Parathyroid adenoma (tissue), 2 donors: ENCODE data around the gene GABRG2.

ENCODE experiments used
- H2AFZ ChIP-seq: fragments of 300-600 bp; sonication (generic); one replicate; pipeline ENCODE4 v1.7.0; 2017; ENCODE audit warnings: antibody characterized with exemption, mild to moderate bottlenecking
- H3K27ac ChIP-seq: fragments of 300-600 bp; sonication (generic); one replicate; pipeline ENCODE4 v1.7.0; 2017
- H3K27me3 ChIP-seq: fragments of 300-600 bp; sonication (generic); one replicate; pipeline ENCODE4 v1.7.0; 2017; ENCODE audit warnings: low read length; ENCODE audit not compliant: control insufficient read depth, insufficient read depth
- H3K36me3 ChIP-seq: fragments of 300-600 bp; sonication (generic); one replicate; pipeline ENCODE4 v1.7.0; 2017; ENCODE audit warnings: low read length; ENCODE audit not compliant: control insufficient read depth, insufficient read depth
- H3K4me1 ChIP-seq: fragments of 300-600 bp; sonication (generic); one replicate; pipeline ENCODE4 v1.7.0; 2017; ENCODE audit warnings: control low read depth
- H3K4me2 ChIP-seq: fragments of 300-600 bp; sonication (generic); one replicate; pipeline ENCODE4 v1.7.0; 2017; ENCODE audit warnings: low read length
- H3K4me3 ChIP-seq: fragments of 300-600 bp; sonication (generic); one replicate; pipeline ENCODE4 v1.7.0; 2017; ENCODE audit warnings: low read depth, low read length
- H3K79me2 ChIP-seq: fragments of 300-600 bp; sonication (generic); one replicate; pipeline ENCODE4 v1.7.0; 2017; ENCODE audit warnings: control low read depth
- H3K9ac ChIP-seq: fragments of 300-600 bp; sonication (generic); one replicate; pipeline ENCODE4 v1.7.0; 2017; ENCODE audit warnings: mild to moderate bottlenecking
- H3K9me3 ChIP-seq: fragments of 300-600 bp; sonication (generic); one replicate; pipeline ENCODE4 v1.7.0; 2017; ENCODE audit warnings: low read length; ENCODE audit not compliant: control insufficient read depth
- CTCF ChIP-seq: fragments of 300-600 bp; sonication (generic); IDR thresholded peaks from one replicate; pipeline ENCODE4 v1.7.0; 2017; ENCODE audit warnings: antibody characterized with exemption, mild to moderate bottlenecking
- donor health status: primary hyperparathyroidism.

GABRG2 gene

GRCh38 chr5:162128117-162128516, 60.5 kb downstream of the GABRG2 start:
- no peak overlapping the region for H3K4me2 ChIP-seq

GRCh38 chr5:162132348-162132747, 64.8 kb downstream of the GABRG2 start:
- TF ChIP-seq CTCF: no peak
- Histone ChIP-seq H3K79me2 (no peaks in the 10 kb centered on the region), H3K9me3 (no peaks in the 10 kb centered on the region), H3K4me3 (no peak overlapping the region), H2AFZ (no peak overlapping the region), H3K9ac (no peak overlapping the region), H3K27me3 (no peaks in the 10 kb centered on the region), H3K4me1 (no peaks in the 10 kb centered on the region), H3K4me2 (no peak overlapping the region), H3K27ac (no peak overlapping the region), H3K36me3 (no peaks in the 10 kb centered on the region)

More at GRCh38 chr5:162128117-162128516, 60.5 kb downstream of the GABRG2 start:
- Histone ChIP-seq H3K36me3 (no peaks in the 10 kb centered on the region), H3K27ac (no peak overlapping the region), H3K27me3 (no peaks in the 10 kb centered on the region), H3K4me1 (no peaks in the 10 kb centered on the region), H2AFZ (no peak overlapping the region), H3K9ac (no peak overlapping the region), H3K9me3 (no peaks in the 10 kb centered on the region), H3K4me3 (no peak overlapping the region), H3K79me2 (no peaks in the 10 kb centered on the region)
- no peak for TF ChIP-seq CTCF

- no peaks in the 10 kb centered on the region for H3K27me3 ChIP-seq
- no peak overlapping the region for H2AFZ ChIP-seq
- H3K4me1 ChIP-seq: no peaks in the 10 kb centered on the region
- H3K79me2 ChIP-seq: no peaks in the 10 kb centered on the region
- H3K27ac ChIP-seq: no peak overlapping the region
- H3K9ac ChIP-seq: no peak overlapping the region
- no peak overlapping the region for H3K4me3 ChIP-seq
- no peaks in the 10 kb centered on the region for H3K9me3 ChIP-seq
- no peak overlapping the region for H3K4me2 ChIP-seq
- TF ChIP-seq CTCF: no peak
- no peaks in the 10 kb centered on the region for H3K36me3 ChIP-seq
These were observed 71.6 kb downstream of the GABRG2 start for GRCh38 chr5:162139190-162139589.

- Histone ChIP-seq H2AFZ (no peak overlapping the region), H3K4me3 (no peak overlapping the region), H3K4me1 (no peaks in the 10 kb centered on the region), H3K9me3 (no peaks in the 10 kb centered on the region), H3K4me2 (no peak overlapping the region), H3K27ac (no peak overlapping the region), H3K9ac (no peak overlapping the region), H3K36me3 (no peaks in the 10 kb centered on the region), H3K27me3 (no peaks in the 10 kb centered on the region), H3K79me2 (no peaks in the 10 kb centered on the region)
- TF ChIP-seq CTCF: no peak
These were observed 86.7 kb downstream of the GABRG2 start for GRCh38 chr5:162154242-162154641.

- Histone ChIP-seq H3K4me1 (no peaks in the 10 kb centered on the region), H2AFZ (no peak overlapping the region), H3K9ac (no peak overlapping the region), H3K4me2 (no peak overlapping the region), H3K79me2 (no peaks in the 10 kb centered on the region), H3K36me3 (no peaks in the 10 kb centered on the region), H3K9me3 (no peaks in the 10 kb centered on the region), H3K27ac (no peak overlapping the region), H3K27me3 (no peaks in the 10 kb centered on the region), H3K4me3 (no peak overlapping the region)
- no peak for TF ChIP-seq CTCF
These were observed 92.8 kb downstream of the GABRG2 start for GRCh38 chr5:162160401-162160800.
